Measurements from ENCODE around the gene ZNF814.
"Not testable (repeated sequence)": the region's sequence is repeated elsewhere in the genome, so short reads cannot be mapped to it uniquely, and the experiment has no call there.

Gene ZNF814

GRCh38 chr19:57862351-57862750 lies 26.5 kb downstream of the ZNF814 start:
- not testable (repeated sequence) for DNase-seq (ENCODE audit: low read depth)

DNA sequence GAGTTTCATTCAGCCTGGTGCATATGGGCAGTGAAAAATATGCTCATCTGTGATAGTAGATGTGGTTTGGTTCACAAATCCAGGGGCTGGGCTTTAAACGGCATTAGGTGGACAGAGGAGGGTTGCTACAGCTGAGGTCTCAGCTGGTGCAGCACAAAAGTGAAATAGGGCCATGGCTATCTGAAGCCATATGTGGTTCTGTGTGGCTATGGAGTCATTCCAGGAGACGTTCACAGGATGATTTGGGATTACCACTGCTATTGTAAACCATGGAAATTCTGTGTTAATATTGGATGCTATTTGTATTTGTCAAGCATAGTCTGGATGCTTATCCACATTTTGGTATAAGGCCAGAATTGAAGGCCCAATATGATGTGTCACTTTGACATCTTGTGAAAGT lies 34.7 kb downstream of the ZNF814 start:
- not testable (repeated sequence) for DNase-seq (ENCODE audit: low read depth)

- not testable (repeated sequence) for DNase-seq (ENCODE audit: low read depth)
These were observed 36.8 kb downstream of the ZNF814 start for GRCh38 chr19:57851812-57852603.

DNA sequence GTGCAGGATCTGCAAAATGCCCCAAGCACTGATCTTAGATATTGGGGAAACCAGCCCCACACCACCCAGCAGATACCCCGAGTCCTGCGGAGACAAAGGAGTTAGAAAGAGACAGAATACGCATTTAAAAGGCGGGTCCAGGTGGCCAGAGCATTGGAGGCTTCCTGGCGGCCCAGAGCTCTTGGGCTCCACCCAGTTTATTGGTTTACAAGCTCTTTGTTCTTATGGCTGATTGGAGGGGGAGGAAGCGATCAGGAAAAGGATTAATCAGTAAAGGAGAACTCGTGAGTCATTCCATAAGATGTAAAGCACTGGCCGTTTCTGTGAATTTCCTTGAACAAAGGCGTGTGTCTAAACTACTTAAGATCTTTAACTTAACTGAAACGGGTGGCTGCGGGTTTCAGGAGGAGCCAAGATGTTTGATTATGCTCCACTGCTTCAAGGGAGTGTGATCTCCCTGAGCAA lies 38.3 kb downstream of the ZNF814 start:
- no peak for DNase-seq (ENCODE audit: low read depth)

GRCh38 chr19:57849666-57850473 lies 39.0 kb downstream of the ZNF814 start, which contains the start of gene ZNF587:
Gene ZNF587 (plus strand): TSS chr19:57849859. CDS start chr19:57850039, 180 bp downstream.
- DNase-seq (ENCODE audit: low read depth), result peak; percentile 59

DNA sequence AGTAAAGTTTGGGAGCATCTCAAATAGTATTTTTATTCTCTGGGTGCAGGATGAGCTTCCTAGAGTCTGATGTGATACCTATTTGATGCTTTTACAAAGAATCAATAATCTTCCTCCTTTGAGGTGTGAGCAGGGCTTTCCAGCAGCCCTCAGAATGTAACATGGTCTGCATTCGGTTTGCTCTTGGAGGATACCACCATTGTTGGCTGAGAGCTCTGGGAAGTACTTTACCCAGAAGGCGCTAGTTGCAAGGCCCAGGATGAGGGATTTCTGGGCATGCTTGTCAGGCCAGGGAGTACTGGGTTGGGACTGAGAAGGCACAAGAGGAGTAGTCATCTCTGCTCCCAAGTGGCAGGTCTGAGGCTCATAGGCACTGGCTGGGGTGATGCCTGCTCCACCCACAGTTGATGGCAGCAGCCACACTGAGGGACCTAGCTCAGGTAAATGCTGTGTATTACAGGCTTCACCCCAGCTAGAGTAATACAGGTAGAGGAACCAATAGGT lies 39.6 kb downstream of the ZNF814 start:
- DNase-seq (ENCODE audit: low read depth), result not testable (repeated sequence)

GRCh38 chr19:57847164-57847563 lies 41.7 kb downstream of the ZNF814 start:
- DNase-seq (ENCODE audit: low read depth), result not testable (repeated sequence)

- DNase-seq (ENCODE audit: low read depth), result no peak
These were observed 47.6 kb downstream of the ZNF814 start for GRCh38 chr19:57841122-57841763.

GRCh38 chr19:57838622-57839191 lies 50.1 kb downstream of the ZNF814 start:
- DNase-seq (ENCODE audit: low read depth), result not testable (repeated sequence)

DNA sequence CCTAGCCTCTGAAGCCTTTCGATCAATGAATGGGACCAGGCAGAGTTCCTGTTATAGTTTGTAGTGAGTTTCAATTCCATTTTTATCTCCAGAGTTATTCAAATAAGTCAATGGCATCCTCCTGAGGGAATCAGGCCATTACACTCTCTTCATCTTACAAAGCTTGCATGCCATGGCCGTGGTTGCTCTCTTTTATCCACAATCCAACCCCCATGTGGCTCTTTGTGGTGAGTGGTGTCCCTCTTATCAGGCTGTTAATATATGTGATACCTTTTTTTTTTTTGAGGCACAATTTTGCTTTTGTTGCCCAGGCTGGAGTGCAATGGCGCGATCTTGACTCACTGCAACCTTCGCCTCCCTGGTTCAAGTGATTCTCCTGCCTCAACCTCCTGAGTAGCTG lies 51.8 kb downstream of the ZNF814 start:
- not testable (repeated sequence) for DNase-seq (ENCODE audit: low read depth)

GRCh38 chr19:57830071-57830602 lies 58.7 kb downstream of the ZNF814 start, which contains the start of gene ZNF587B:
Gene ZNF587B (plus strand): TSS chr19:57830299. CDS start chr19:57830529, 230 bp downstream.
- DNase-seq (ENCODE audit: low read depth), result no peak

- no peak for DNase-seq (ENCODE audit: low read depth)
These were observed 59.5 kb downstream of the ZNF814 start for GRCh38 chr19:57829316-57829715.

DNA sequence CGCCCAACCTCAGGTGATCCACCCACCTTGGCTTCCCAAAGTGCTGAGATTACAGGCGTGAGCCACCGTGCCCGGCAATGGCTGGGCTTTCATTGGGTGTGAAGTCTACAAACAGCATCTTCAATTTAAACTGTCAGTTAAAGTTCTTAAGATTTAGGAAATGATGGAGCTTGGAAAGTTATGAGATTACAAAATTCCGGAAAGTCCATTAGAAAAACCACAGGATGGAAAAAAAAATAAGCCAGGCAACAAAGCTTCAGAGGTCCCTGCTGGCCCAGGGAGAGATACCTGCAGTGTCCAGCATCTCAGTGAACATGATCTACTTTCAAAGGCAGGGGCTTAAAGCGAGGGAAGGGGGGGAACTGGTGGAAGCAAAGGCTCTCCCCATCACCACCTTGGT lies 63.3 kb downstream of the ZNF814 start:
- DNase-seq (ENCODE audit: low read depth), result no peak

DNA sequence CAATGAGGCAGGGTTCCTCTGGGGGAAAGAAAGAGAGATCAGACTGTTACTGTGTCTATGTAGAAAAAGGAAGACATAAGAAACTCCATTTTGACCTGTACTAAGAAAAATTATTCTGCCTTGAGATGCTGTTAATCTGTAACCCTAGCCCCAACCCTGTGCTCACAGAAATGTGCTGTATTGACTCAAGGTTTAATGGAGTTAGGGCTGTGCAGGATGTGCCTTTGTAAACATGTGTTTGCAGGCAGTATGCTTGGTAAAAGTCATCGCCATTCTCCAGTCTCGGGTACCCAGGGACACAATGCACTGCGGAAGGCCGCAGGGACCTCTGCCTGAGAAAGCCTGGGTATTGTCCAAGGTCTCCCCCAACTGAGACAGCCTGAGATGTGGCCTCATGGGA lies 65.2 kb downstream of the ZNF814 start:
- not testable (repeated sequence) for DNase-seq (ENCODE audit: low read depth)

GRCh38 chr19:57823155-57823554 lies 65.7 kb downstream of the ZNF814 start:
- DNase-seq (ENCODE audit: low read depth), result not testable (repeated sequence)

- DNase-seq (ENCODE audit: low read depth), result not testable (repeated sequence)
These were observed 67.3 kb downstream of the ZNF814 start for GRCh38 chr19:57821501-57821900.

DNA sequence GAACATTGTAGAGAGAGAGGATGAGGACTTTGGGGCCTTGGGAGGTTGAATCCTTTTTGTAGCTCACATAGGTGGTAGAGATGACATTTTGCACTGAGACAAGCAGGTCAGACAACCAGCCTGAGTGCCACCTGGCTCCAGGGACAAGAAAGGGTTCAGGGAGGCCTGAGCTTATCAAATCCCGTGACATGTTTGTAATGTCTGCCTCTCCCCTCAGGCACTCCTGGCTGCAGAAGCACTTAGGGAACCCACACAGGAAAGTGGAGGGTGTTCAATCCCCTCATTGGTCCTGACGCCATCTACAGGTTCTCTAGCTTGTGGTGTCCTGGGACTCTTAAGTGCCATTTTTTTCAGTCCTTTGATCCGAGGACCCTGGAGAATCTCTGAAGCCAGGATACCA lies 67.7 kb downstream of the ZNF814 start:
- not testable (repeated sequence) for DNase-seq (ENCODE audit: low read depth)

- DNase-seq (ENCODE audit: low read depth), result no peak
These were observed 68.2 kb downstream of the ZNF814 start for GRCh38 chr19:57820599-57820998.

- DNase-seq (ENCODE audit: low read depth), result peak; percentile 51
These were observed 69.2 kb downstream of the ZNF814 start for GRCh38 chr19:57819475-57820148.

- DNase-seq (ENCODE audit: low read depth), result no peak
These were observed 70.5 kb downstream of the ZNF814 start for GRCh38 chr19:57818378-57818777.

DNA sequence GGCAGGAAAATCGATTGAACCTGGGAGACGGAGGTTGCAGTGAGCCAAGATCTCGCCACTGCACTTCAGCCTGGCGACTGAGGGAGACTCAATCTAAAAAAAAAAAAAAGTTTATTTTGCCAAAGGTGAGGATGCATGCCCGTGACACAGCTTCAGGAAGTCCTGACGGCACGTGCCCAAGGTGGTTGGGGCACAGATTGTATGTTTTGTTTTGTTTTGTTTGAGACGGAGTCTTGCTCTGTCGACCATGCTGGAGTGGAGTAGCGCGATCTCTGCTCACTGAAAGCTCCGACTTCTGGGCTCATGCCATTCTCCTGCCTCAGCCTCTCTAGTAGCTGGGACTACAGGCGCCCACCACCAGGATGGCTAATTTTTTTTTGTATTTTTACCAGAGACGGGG lies 70.9 kb downstream of the ZNF814 start:
- no peak for DNase-seq (ENCODE audit: low read depth)
